ENCODE data around the gene LEF1. TPM values are rescaled to one million over a fixed set of nuclear protein-coding genes. Genes with fewer than 3 reads are reported as not detected.

LEF1 gene
- total RNA-seq, 1 experiment from 2014 or later, result 22.3 TPM

GRCh38 chr4:108163351-108163750, 5.4 kb downstream of the LEF1 start:
- CTCF ChIA-PET, result no interaction called here
- Histone ChIP-seq H3K4me1 (no peaks in the 10 kb centered on the region), H3K36me3 (ENCODE audit: control insufficient read depth, insufficient read depth, low read length) (no peaks in the 10 kb centered on the region), H3K4me3 (ENCODE audit: low read depth, low read length) (no peak overlapping the region), H3K9me3 (no peaks in the 10 kb centered on the region), H3K27me3 (replicated peaks; ENCODE audit: control insufficient read depth, insufficient read depth, low read length) (no peaks in the 10 kb centered on the region)
- no peak overlapping the region for H3K27ac Mint-ChIP-seq (ENCODE audit: unreplicated experiment)
- no peaks in the 10 kb centered on the region for H3K9me3 Mint-ChIP-seq (ENCODE audit: unreplicated experiment)
- no TSS peak for BruUV-seq (replicated peaks)
- POLR2A ChIA-PET, result no interaction called here
- H3K4me3 Mint-ChIP-seq (ENCODE audit: unreplicated experiment), result no peak overlapping the region
- no peak for TF ChIP-seq CTCF (IDR thresholded peaks at IDR 0.05; ENCODE audit: insufficient read depth in 1 of 2, low read depth in 1 of 2, low read length in 1 of 2, severe bottlenecking in 1 of 2, unreplicated experiment in 1 of 2)
- intact Hi-C loops (cut with micrococcal nuclease; ENCODE audit: unreplicated experiment), result loop anchor here (10.0 kb wide), 1 partner anchor 149 kb away; no protein-coding TSS in a partner anchor
- peaks cover 7% of the 10 kb centered on the region for H3K36me3 Mint-ChIP-seq (ENCODE audit: insufficient read depth, unreplicated experiment)
- H3K4me1 Mint-ChIP-seq (ENCODE audit: low read depth, unreplicated experiment), result no peaks in the 10 kb centered on the region
- no peaks in the 10 kb centered on the region for H3K27me3 Mint-ChIP-seq (ENCODE audit: insufficient read depth, unreplicated experiment)
- DNase-seq, result no peak

- ChIA-PET POLR2A (no interaction called here), CTCF (no interaction called here)
- H3K36me3 Mint-ChIP-seq (ENCODE audit: insufficient read depth, unreplicated experiment), result no peaks in the 10 kb centered on the region
- no peak for DNase-seq
- H3K4me3 ChIP-seq (ENCODE audit: low read depth, low read length), result no peak overlapping the region
- H3K36me3 ChIP-seq (ENCODE audit: control insufficient read depth, insufficient read depth, low read length), result no peaks in the 10 kb centered on the region
- no peak overlapping the region for H3K27ac Mint-ChIP-seq (ENCODE audit: unreplicated experiment)
- H3K27me3 ChIP-seq (replicated peaks; ENCODE audit: control insufficient read depth, insufficient read depth, low read length), result no peaks in the 10 kb centered on the region
- no TSS peak for BruUV-seq (replicated peaks)
- H3K9me3 ChIP-seq, result no peaks in the 10 kb centered on the region
- no peak for TF ChIP-seq CTCF (IDR thresholded peaks at IDR 0.05; ENCODE audit: insufficient read depth in 1 of 2, low read depth in 1 of 2, low read length in 1 of 2, severe bottlenecking in 1 of 2, unreplicated experiment in 1 of 2)
- 0 out of 2 replicates have a peak, but pooled peaks cover 3% of the 10 kb centered on the region for H3K4me1 ChIP-seq
- H3K4me1 Mint-ChIP-seq (ENCODE audit: low read depth, unreplicated experiment), result no peaks in the 10 kb centered on the region
- H3K27me3 Mint-ChIP-seq (ENCODE audit: insufficient read depth, unreplicated experiment), result no peaks in the 10 kb centered on the region
- H3K4me3 Mint-ChIP-seq (ENCODE audit: unreplicated experiment), result no peak overlapping the region
- intact Hi-C loops (cut with micrococcal nuclease; ENCODE audit: unreplicated experiment), result loop anchor here (10.0 kb wide), 1 partner anchor 146 kb away; no protein-coding TSS in a partner anchor
- H3K9me3 Mint-ChIP-seq (ENCODE audit: unreplicated experiment), result no peaks in the 10 kb centered on the region
Measured at GRCh38 chr4:108160741-108161352, 7.9 kb downstream of the LEF1 start.

- BruUV-seq (replicated peaks), result no TSS peak
- H3K9me3 Mint-ChIP-seq (ENCODE audit: unreplicated experiment), result no peaks in the 10 kb centered on the region
- H3K36me3 Mint-ChIP-seq (ENCODE audit: insufficient read depth, unreplicated experiment), result no peaks in the 10 kb centered on the region
- H3K4me3 Mint-ChIP-seq (ENCODE audit: unreplicated experiment), result no peak overlapping the region
- CTCF ChIA-PET, result no interaction called here
- H3K9me3 ChIP-seq, result no peaks in the 10 kb centered on the region
- 0 out of 2 replicates have a peak, but pooled peaks cover 3% of the 10 kb centered on the region for H3K4me1 ChIP-seq
- no peaks in the 10 kb centered on the region for H3K27me3 ChIP-seq (replicated peaks; ENCODE audit: control insufficient read depth, insufficient read depth, low read length)
- no peak overlapping the region for H3K4me3 ChIP-seq (ENCODE audit: low read depth, low read length)
- H3K4me1 Mint-ChIP-seq (ENCODE audit: low read depth, unreplicated experiment), result no peaks in the 10 kb centered on the region
- no peak for DNase-seq
- no peak for TF ChIP-seq CTCF (IDR thresholded peaks at IDR 0.05; ENCODE audit: insufficient read depth in 1 of 2, low read depth in 1 of 2, low read length in 1 of 2, severe bottlenecking in 1 of 2, unreplicated experiment in 1 of 2)
- no peaks in the 10 kb centered on the region for H3K27me3 Mint-ChIP-seq (ENCODE audit: insufficient read depth, unreplicated experiment)
- no peak overlapping the region for H3K27ac Mint-ChIP-seq (ENCODE audit: unreplicated experiment)
- POLR2A ChIA-PET, result no interaction called here
- intact Hi-C loops (cut with micrococcal nuclease; ENCODE audit: unreplicated experiment), result loop anchor here (10.0 kb wide), 1 partner anchor 145 kb away; no protein-coding TSS in a partner anchor
- no peaks in the 10 kb centered on the region for H3K36me3 ChIP-seq (ENCODE audit: control insufficient read depth, insufficient read depth, low read length)
Measured at GRCh38 chr4:108159845-108160244, 8.9 kb downstream of the LEF1 start.
